ENCODE results near the gene EEF1E1.

- TF ChIP-seq POLR2AphosphoS2 (conservative IDR thresholded peaks at IDR 0.05; ENCODE audit: low read length) = no peak
- no peak for TF ChIP-seq CTCF (IDR thresholded peaks at IDR 0.05)
- no peak for TF ChIP-seq CHD2 (IDR thresholded peaks at IDR 0.05; ENCODE audit: low read length, partially characterized antibody)
- no peak for TF ChIP-seq EP300 (IDR thresholded peaks at IDR 0.05)
- TF ChIP-seq REST (IDR thresholded peaks at IDR 0.05) = no peak
- TF ChIP-seq POLR2A (IDR thresholded peaks at IDR 0.05; ENCODE audit: low read length) = no peak
- TF ChIP-seq CEBPB (IDR thresholded peaks at IDR 0.05) = no peak
These were observed 59.1 kb downstream of the EEF1E1 start for GRCh38 chr6:8043221-8043620.

Data from A549 (cell line).